OCI-LY7 (cell line): ENCODE results near the gene SMG6. TPM values are rescaled to one million over a fixed set of nuclear protein-coding genes. Genes with fewer than 3 reads are reported as not detected.

Source experiments
- BruUV-seq: library from RNA; stranded (reverse); fragments of 400-500 nt; replicated peaks from 2 replicates; lab custom pipeline; 2021; lab: Mats Ljungman, UMichigan
- CTCF ChIA-PET: fragments of 300-600 bp; sonication (Branson Sonifier 250); formaldehyde crosslinking; loops from one replicate; lab custom pipeline; 2022; ENCODE audit warnings: antibody characterized with exemption; ENCODE audit not compliant: unreplicated experiment; lab: Charles Lee
- POLR2A ChIA-PET: fragments of 300-600 bp; sonication (Branson Sonifier 250); formaldehyde crosslinking; loops from one replicate; lab custom pipeline; 2022; ENCODE audit warnings: antibody characterized with exemption; lab: Charles Lee
- DNase-seq: peaks from one replicate; pipeline ENCODE4 v3.0.0-alpha.2; 2015; ENCODE audit warnings: low spot score
- H2AFZ ChIP-seq: fragments of 200-600 bp; sonication (generic), shearing (Covaris generic); 2 replicates; pipeline ENCODE4 v1.6.1; 2014; ENCODE audit warnings: mild to moderate bottlenecking, antibody characterized with exemption, low read length, moderate library complexity
- H3K27ac ChIP-seq: fragments of 200-600 bp; sonication (generic); 2 replicates; pipeline ENCODE4 v1.5.1; 2014; ENCODE audit warnings: mixed run types, low read depth, mild to moderate bottlenecking, moderate library complexity, low read length, inconsistent platforms; ENCODE audit not compliant: poor library complexity, severe bottlenecking
- H3K36me3 ChIP-seq: fragments of 200-600 bp; sonication (generic); 2 replicates; pipeline ENCODE4 v1.6.1; 2014; ENCODE audit warnings: mild to moderate bottlenecking, antibody characterized with exemption, low read length, moderate library complexity, mixed read lengths; ENCODE audit not compliant: insufficient read depth
- H3K4me1 ChIP-seq: fragments of 200-600 bp; sonication (generic); 2 replicates; pipeline ENCODE4 v1.5.1; 2014; ENCODE audit warnings: mild to moderate bottlenecking, low read length; ENCODE audit not compliant: insufficient read depth, poor library complexity, severe bottlenecking
- H3K4me2 ChIP-seq: fragments of 200-600 bp; sonication (generic); 2 replicates; pipeline ENCODE4 v1.6.1; 2014; ENCODE audit warnings: mild to moderate bottlenecking, low read length
- H3K4me3 ChIP-seq: fragments of 200-600 bp; sonication (generic); 2 replicates; pipeline ENCODE4 v1.5.1; 2014; ENCODE audit warnings: mild to moderate bottlenecking, low read depth, low read length; ENCODE audit not compliant: poor library complexity, severe bottlenecking
- H3K79me2 ChIP-seq: fragments of 200-600 bp; sonication (generic); 2 replicates; pipeline ENCODE4 v1.6.1; 2016; ENCODE audit warnings: low read depth, mild to moderate bottlenecking, low read length, moderate library complexity, mixed read lengths; ENCODE audit not compliant: insufficient read depth
- H3K9me2 ChIP-seq: fragments of 200-600 bp; sonication (generic); 2 replicates; pipeline ENCODE4 v1.6.1; 2016; ENCODE audit warnings: mild to moderate bottlenecking, low read length, mixed read lengths; ENCODE audit not compliant: insufficient read depth
- H3K9me3 ChIP-seq: fragments of 200-600 bp; sonication (generic); 2 replicates; pipeline ENCODE4 v1.6.1; 2014; ENCODE audit warnings: mild to moderate bottlenecking, mixed run types, low read length, mixed read lengths
- H4K20me1 ChIP-seq: fragments of 200-600 bp; sonication (generic); 2 replicates; pipeline ENCODE4 v1.6.1; 2014; ENCODE audit warnings: mild to moderate bottlenecking, antibody characterized with exemption, low read length, moderate library complexity, mixed read lengths; ENCODE audit not compliant: insufficient read depth
- CTCF ChIP-seq: fragments of 200-600 bp; sonication (generic); conservative IDR thresholded peaks from 2 replicates; pipeline ENCODE4 v1.5.1; 2014; ENCODE audit warnings: mild to moderate bottlenecking, antibody characterized with exemption, low read length, moderate library complexity, mixed read lengths
- EZH2phosphoT487 ChIP-seq: fragments of 200-600 bp; sonication (generic); IDR thresholded peaks from 2 replicates; pipeline ENCODE4 v1.6.1; 2018; ENCODE audit warnings: low read depth, borderline replicate concordance, mild to moderate bottlenecking, mixed run types, antibody characterized with exemption, low read length, moderate library complexity, mixed read lengths
- intact Hi-C: fragments of 100-400 bp; cut with micrococcal nuclease; formaldehyde crosslinking; loops from one replicate; pipeline ENCODE4 v1.10.0; 2022; ENCODE audit not compliant: unreplicated experiment
- total RNA-seq, 2 experiments: library from RNA; depleted of rRNA in 1 of 2; stranded (reverse); fragments of >200 nt in 1 of 2; shearing (Covaris generic) in 1 of 2; gene quantifications; 2 replicates each; pipeline ENCODE4 v1.2.3, GENCODE V29; 2014 to 2022

Gene SMG6
- total RNA-seq, 2 experiments from 2014 or later: 12.5 to 17.8 TPM

- Histone ChIP-seq H3K79me2 (no peaks in the 10 kb centered on the region), H4K20me1 (no peaks in the 10 kb centered on the region), H3K4me1 (peaks cover 1% of the 10 kb centered on the region), H3K27ac (no peak overlapping the region), H2AFZ (no peak overlapping the region), H3K9me3 (no peaks in the 10 kb centered on the region), H3K36me3 (no peaks in the 10 kb centered on the region), H3K4me3 (no peak overlapping the region), H3K4me2 (no peak overlapping the region), H3K9me2 (no peaks in the 10 kb centered on the region)
- ChIA-PET POLR2A (no interaction called here), CTCF (no interaction called here)
- DNase-seq: no peak
- intact Hi-C loops: no loop called here
- TF ChIP-seq CTCF (no peak), EZH2phosphoT487 (no peak)
- no TSS peak for BruUV-seq
These were observed 39.8 kb upstream of the SMG6 start for GRCh38 chr17:2343421-2343820.

- CTCF ChIA-PET: no interaction called here
- no TSS peak for BruUV-seq
- TF ChIP-seq EZH2phosphoT487 (no peak), CTCF (no peak)
- Histone ChIP-seq H3K9me3 (no peaks in the 10 kb centered on the region), H3K27ac (no peak overlapping the region), H3K79me2 (peaks cover 29% of the 10 kb centered on the region), H3K36me3 (peaks cover 28% of the 10 kb centered on the region), H3K4me1 (peaks cover 32% of the 10 kb centered on the region), H2AFZ (peak overlapping the region; percentile 78; the same call in 1 of the 2 replicates), H3K9me2 (no peaks in the 10 kb centered on the region), H4K20me1 (peaks cover 10% of the 10 kb centered on the region; the same call in 1 of the 2 replicates), H3K4me2 (peak overlapping the region; percentile 97), H3K4me3 (peak overlapping the region; percentile 95)
- no peak for DNase-seq
- intact Hi-C loops: loop anchor here (5.0 kb wide), 1 partner anchor 286 kb away; no protein-coding TSS in a partner anchor
- POLR2A ChIA-PET: interaction anchor here (1.1 kb wide), 1 partner anchor 10 kb away, joined by 3 read pairs; no protein-coding TSS in a partner anchor
These were observed 34.7 kb upstream of the SMG6 start for GRCh38 chr17:2338315-2338657.

GRCh38 chr17:2337544-2338314 lies 34.1 kb upstream of the SMG6 start:
- Histone ChIP-seq H3K27ac (no peak overlapping the region), H3K36me3 (peaks cover 33% of the 10 kb centered on the region), H3K4me3 (peak overlapping the region; percentile 95), H3K4me1 (peaks cover 32% of the 10 kb centered on the region), H3K79me2 (peaks cover 35% of the 10 kb centered on the region), H2AFZ (peak overlapping the region; percentile 78; the same call in 1 of the 2 replicates), H3K9me3 (no peaks in the 10 kb centered on the region), H3K4me2 (peak overlapping the region; percentile 97), H4K20me1 (peaks cover 10% of the 10 kb centered on the region; the same call in 1 of the 2 replicates), H3K9me2 (no peaks in the 10 kb centered on the region)
- no TSS peak for BruUV-seq
- intact Hi-C loops: loop anchor here (2.0 to 5.0 kb wide), 2 partner anchors 63 to 285 kb away; partner anchors contain the start of gene MNT
- ChIA-PET CTCF (no interaction called here), POLR2A (interaction anchor here (1.1 to 2.6 kb wide), 2 partner anchors 10 kb away, joined by 3 to 7 read pairs; no protein-coding TSS in a partner anchor)
- peak; percentile 28 for DNase-seq
- TF ChIP-seq EZH2phosphoT487 (no peak), CTCF (0 out of 2 replicates have a peak, but pooled peaks have one; percentile 7)
